VCaP (cell line): ENCODE measurements around the gene MINDY4B.
"Not testable (repeated sequence)": the region's sequence is repeated elsewhere in the genome, so short reads cannot be mapped to it uniquely, and the experiment has no call there.

Experiments used
- H3K27ac ChIP-seq: fragments of 450-650 bp; 2 replicates; pipeline ENCODE4 v1.5.1; 2017
- CTCF ChIP-seq: fragments of 450-650 bp; conservative IDR thresholded peaks from 2 replicates; pipeline ENCODE4 v1.5.1; 2017; ENCODE audit warnings: mild to moderate bottlenecking, moderate library complexity

Gene MINDY4B

GRCh38 chr3:150874666-150875219, 30.5 kb downstream of the MINDY4B start:
- no peak overlapping the region for H3K27ac ChIP-seq
- no peak for TF ChIP-seq CTCF

GRCh38 chr3:150871192-150871591, 34.0 kb downstream of the MINDY4B start:
- TF ChIP-seq CTCF: no peak
- no peak overlapping the region for H3K27ac ChIP-seq

GRCh38 chr3:150870406-150870805, 34.8 kb downstream of the MINDY4B start:
- no peak overlapping the region for H3K27ac ChIP-seq
- TF ChIP-seq CTCF: no peak

GRCh38 chr3:150868282-150868681, 37.0 kb downstream of the MINDY4B start:
- no peak for TF ChIP-seq CTCF
- H3K27ac ChIP-seq: no peak overlapping the region

- no peak overlapping the region for H3K27ac ChIP-seq
- no peak for TF ChIP-seq CTCF
These were observed 37.8 kb downstream of the MINDY4B start for GRCh38 chr3:150867434-150867833.

- H3K27ac ChIP-seq: not testable (repeated sequence)
These were observed 41.3 kb downstream of the MINDY4B start for GRCh38 chr3:150863921-150864320.

- H3K27ac ChIP-seq: no peak overlapping the region
- TF ChIP-seq CTCF: no peak
These were observed 43.4 kb downstream of the MINDY4B start for GRCh38 chr3:150861851-150862250.

GRCh38 chr3:150857936-150858335, 47.3 kb downstream of the MINDY4B start:
- H3K27ac ChIP-seq: not testable (repeated sequence)

GRCh38 chr3:150850191-150850590, 55.0 kb downstream of the MINDY4B start:
- TF ChIP-seq CTCF: no peak
- H3K27ac ChIP-seq: no peak overlapping the region
